Measurements from ENCODE around the gene SPRING1. TPM values are rescaled to one million over a fixed set of nuclear protein-coding genes. Genes with fewer than 3 reads are reported as not detected.

The SPRING1 gene
- total RNA-seq, 1 experiment from 2014 or later, result 44.2 TPM

DNA sequence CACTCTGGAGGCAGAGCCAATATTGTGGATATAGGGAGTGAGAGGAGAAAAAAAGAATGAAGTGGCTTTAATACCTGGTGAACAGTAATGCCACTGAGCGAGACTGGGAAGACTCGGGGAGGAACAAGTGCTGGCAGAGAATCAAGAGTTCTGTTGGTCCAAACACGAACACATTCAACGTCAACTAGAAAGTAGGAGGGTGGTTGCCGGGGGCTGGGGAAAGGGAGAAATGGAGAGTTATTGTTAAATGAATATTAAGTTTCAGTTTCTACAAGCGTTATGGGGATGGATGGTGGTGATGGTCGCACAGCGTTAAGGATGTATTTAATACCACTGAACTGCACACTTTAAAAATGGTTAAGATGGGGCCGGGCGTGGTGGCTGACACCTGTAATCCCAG is 2.8 kb downstream of the SPRING1 start:
- Histone ChIP-seq H3K4me1 (ENCODE audit: insufficient read depth, low read length) (no peaks in the 10 kb centered on the region; the same call in 1 of the 2 replicates), H4K20me1 (ENCODE audit: control insufficient read depth, insufficient read depth, insufficient read length) (no peaks in the 10 kb centered on the region), H4K8ac (replicated peaks; ENCODE audit: insufficient read length, low read depth, low read length) (no peak overlapping the region), H3K27me3 (ENCODE audit: insufficient read depth, low read length) (no peaks in the 10 kb centered on the region), H3K23ac (ENCODE audit: insufficient read length, low read depth, low read length) (no peak overlapping the region), H3K18ac (ENCODE audit: insufficient read length, low read depth, low read length) (no peak overlapping the region), H3K56ac (ENCODE audit: insufficient read length, low read depth, low read length) (no peak overlapping the region), H4K91ac (ENCODE audit: insufficient read length, low read depth, low read length) (no peak overlapping the region), H3K4me2 (ENCODE audit: insufficient read depth, insufficient read length, low read length) (no peak overlapping the region), H2BK12ac (ENCODE audit: insufficient read length, low read depth, low read length) (no peak overlapping the region), H3T11ph (ENCODE audit: low read length) (no peak overlapping the region), H2AK5ac (ENCODE audit: insufficient read length, low read length) (no peak overlapping the region), H2BK20ac (ENCODE audit: low read depth, low read length, poor library complexity, severe bottlenecking) (no peak overlapping the region), H3K9me3 (ENCODE audit: control insufficient read depth, low read depth, low read length) (no peaks in the 10 kb centered on the region), H3K23me2 (ENCODE audit: insufficient read length, low read depth, low read length, poor library complexity, severe bottlenecking) (peaks cover 16% of the 10 kb centered on the region), H3K4ac (ENCODE audit: low read depth, low read length) (no peak overlapping the region), H2BK5ac (ENCODE audit: insufficient read length, low read length) (no peak overlapping the region), H2BK15ac (ENCODE audit: low read depth, low read length) (no peak overlapping the region), H3K14ac (ENCODE audit: insufficient read depth, low read length) (no peak overlapping the region), H2AFZ (ENCODE audit: low read length) (no peak overlapping the region), H4K5ac (ENCODE audit: insufficient read length, low read depth, low read length) (no peak overlapping the region), H2BK120ac (ENCODE audit: low read depth, low read length, poor library complexity, severe bottlenecking) (no peak overlapping the region), H3K9ac (ENCODE audit: extremely low read depth, insufficient read length, low read length) (no peak overlapping the region), H3K79me1 (ENCODE audit: insufficient read depth, low read depth, low read length, poor library complexity, severe bottlenecking) (no peaks in the 10 kb centered on the region), H3K79me2 (ENCODE audit: insufficient read depth, low read length) (peaks cover 11% of the 10 kb centered on the region; the same call in 1 of the 2 replicates), H3K27ac (ENCODE audit: insufficient read length, low read depth, low read length) (no peak overlapping the region)
- no peak overlapping the region; a peak in 2 of 7 replicates for H3K27ac Mint-ChIP-seq
- no peaks in the 10 kb centered on the region; the same call in 1 of the 2 replicates for H3K27me3 Mint-ChIP-seq (ENCODE audit: low read depth)
- TF ChIP-seq, protein P1, sequence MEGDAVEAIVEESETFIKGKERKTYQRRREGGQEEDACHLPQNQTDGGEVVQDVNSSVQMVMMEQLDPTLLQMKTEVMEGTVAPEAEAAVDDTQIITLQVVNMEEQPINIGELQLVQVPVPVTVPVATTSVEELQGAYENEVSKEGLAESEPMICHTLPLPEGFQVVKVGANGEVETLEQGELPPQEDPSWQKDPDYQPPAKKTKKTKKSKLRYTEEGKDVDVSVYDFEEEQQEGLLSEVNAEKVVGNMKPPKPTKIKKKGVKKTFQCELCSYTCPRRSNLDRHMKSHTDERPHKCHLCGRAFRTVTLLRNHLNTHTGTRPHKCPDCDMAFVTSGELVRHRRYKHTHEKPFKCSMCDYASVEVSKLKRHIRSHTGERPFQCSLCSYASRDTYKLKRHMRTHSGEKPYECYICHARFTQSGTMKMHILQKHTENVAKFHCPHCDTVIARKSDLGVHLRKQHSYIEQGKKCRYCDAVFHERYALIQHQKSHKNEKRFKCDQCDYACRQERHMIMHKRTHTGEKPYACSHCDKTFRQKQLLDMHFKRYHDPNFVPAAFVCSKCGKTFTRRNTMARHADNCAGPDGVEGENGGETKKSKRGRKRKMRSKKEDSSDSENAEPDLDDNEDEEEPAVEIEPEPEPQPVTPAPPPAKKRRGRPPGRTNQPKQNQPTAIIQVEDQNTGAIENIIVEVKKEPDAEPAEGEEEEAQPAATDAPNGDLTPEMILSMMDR (conservative IDR thresholded peaks at IDR 0.05), result no peak
- peaks cover 6 to 19% (median 18%) of the 10 kb centered on the region in 3 experiments; a peak in 5 of 7 replicates for H3K36me3 Mint-ChIP-seq (ENCODE audit: insufficient read depth in 1 of 3, low read depth in 3 of 3)
- H3K4me1 Mint-ChIP-seq, result peaks cover 17 to 20% of the 10 kb centered on the region in 2 experiments
- peak overlapping the region in 1 of 2 experiments; percentile 27; a peak in 2 of 5 replicates for H3K4me3 Mint-ChIP-seq
- no peak for DNase-seq
- 100% methylated on average over 1 of the region's 10 CpGs for WGBS (ENCODE audit: extremely low coverage, insufficient read length, low lambda C conversion rate)
- no peaks in the 10 kb centered on the region; a peak in 1 of 5 replicates for H3K9me3 Mint-ChIP-seq
